Parathyroid adenoma (tissue), 2 donors: Measurements from ENCODE around the gene ARHGAP11B.
"Not testable (repeated sequence)": the region's sequence is repeated elsewhere in the genome, so short reads cannot be mapped to it uniquely, and the experiment has no call there.

Source experiments
- H2AFZ ChIP-seq: fragments of 300-600 bp; sonication (generic); one replicate; pipeline ENCODE4 v1.7.0; 2017; ENCODE audit warnings: antibody characterized with exemption, mild to moderate bottlenecking
- H3K27ac ChIP-seq: fragments of 300-600 bp; sonication (generic); one replicate; pipeline ENCODE4 v1.7.0; 2017
- H3K27me3 ChIP-seq: fragments of 300-600 bp; sonication (generic); one replicate; pipeline ENCODE4 v1.7.0; 2017; ENCODE audit warnings: low read length; ENCODE audit not compliant: control insufficient read depth, insufficient read depth
- H3K36me3 ChIP-seq: fragments of 300-600 bp; sonication (generic); one replicate; pipeline ENCODE4 v1.7.0; 2017; ENCODE audit warnings: low read length; ENCODE audit not compliant: control insufficient read depth, insufficient read depth
- H3K4me1 ChIP-seq: fragments of 300-600 bp; sonication (generic); one replicate; pipeline ENCODE4 v1.7.0; 2017; ENCODE audit warnings: control low read depth
- H3K4me2 ChIP-seq: fragments of 300-600 bp; sonication (generic); one replicate; pipeline ENCODE4 v1.7.0; 2017; ENCODE audit warnings: low read length
- H3K4me3 ChIP-seq: fragments of 300-600 bp; sonication (generic); one replicate; pipeline ENCODE4 v1.7.0; 2017; ENCODE audit warnings: low read depth, low read length
- H3K79me2 ChIP-seq: fragments of 300-600 bp; sonication (generic); one replicate; pipeline ENCODE4 v1.7.0; 2017; ENCODE audit warnings: control low read depth
- H3K9ac ChIP-seq: fragments of 300-600 bp; sonication (generic); one replicate; pipeline ENCODE4 v1.7.0; 2017; ENCODE audit warnings: mild to moderate bottlenecking
- H3K9me3 ChIP-seq: fragments of 300-600 bp; sonication (generic); one replicate; pipeline ENCODE4 v1.7.0; 2017; ENCODE audit warnings: low read length; ENCODE audit not compliant: control insufficient read depth
- TF ChIP-seq, protein P1 (sequence below): fragments of 300-600 bp; sonication (generic); IDR thresholded peaks from one replicate; pipeline ENCODE4 v1.7.0; 2017; ENCODE audit warnings: antibody characterized with exemption, mild to moderate bottlenecking
- donor health status: primary hyperparathyroidism.

Gene ARHGAP11B

GRCh38 chr15:30650012-30650929 lies 24.3 kb downstream of the ARHGAP11B start:
- Histone ChIP-seq H3K9me3 (no peaks in the 10 kb centered on the region), H3K27ac (no peak overlapping the region), H3K36me3 (no peaks in the 10 kb centered on the region), H3K79me2 (no peaks in the 10 kb centered on the region), H3K9ac (no peak overlapping the region), H2AFZ (no peak overlapping the region), H3K4me1 (no peaks in the 10 kb centered on the region), H3K4me2 (no peak overlapping the region), H3K27me3 (no peaks in the 10 kb centered on the region), H3K4me3 (no peak overlapping the region)
- TF ChIP-seq, protein P1, sequence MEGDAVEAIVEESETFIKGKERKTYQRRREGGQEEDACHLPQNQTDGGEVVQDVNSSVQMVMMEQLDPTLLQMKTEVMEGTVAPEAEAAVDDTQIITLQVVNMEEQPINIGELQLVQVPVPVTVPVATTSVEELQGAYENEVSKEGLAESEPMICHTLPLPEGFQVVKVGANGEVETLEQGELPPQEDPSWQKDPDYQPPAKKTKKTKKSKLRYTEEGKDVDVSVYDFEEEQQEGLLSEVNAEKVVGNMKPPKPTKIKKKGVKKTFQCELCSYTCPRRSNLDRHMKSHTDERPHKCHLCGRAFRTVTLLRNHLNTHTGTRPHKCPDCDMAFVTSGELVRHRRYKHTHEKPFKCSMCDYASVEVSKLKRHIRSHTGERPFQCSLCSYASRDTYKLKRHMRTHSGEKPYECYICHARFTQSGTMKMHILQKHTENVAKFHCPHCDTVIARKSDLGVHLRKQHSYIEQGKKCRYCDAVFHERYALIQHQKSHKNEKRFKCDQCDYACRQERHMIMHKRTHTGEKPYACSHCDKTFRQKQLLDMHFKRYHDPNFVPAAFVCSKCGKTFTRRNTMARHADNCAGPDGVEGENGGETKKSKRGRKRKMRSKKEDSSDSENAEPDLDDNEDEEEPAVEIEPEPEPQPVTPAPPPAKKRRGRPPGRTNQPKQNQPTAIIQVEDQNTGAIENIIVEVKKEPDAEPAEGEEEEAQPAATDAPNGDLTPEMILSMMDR, result no peak

GRCh38 chr15:30661154-30661553 lies 35.2 kb downstream of the ARHGAP11B start:
- not testable (repeated sequence) for H3K4me3 ChIP-seq, H3K4me1 ChIP-seq, H3K36me3 ChIP-seq, H3K27ac ChIP-seq, H3K9me3 ChIP-seq, H3K9ac ChIP-seq, H3K27me3 ChIP-seq, H3K79me2 ChIP-seq, H3K4me2 ChIP-seq, H2AFZ ChIP-seq
- TF ChIP-seq, protein P1, result peak; percentile 6

GRCh38 chr15:30669621-30670020 lies 43.7 kb downstream of the ARHGAP11B start:
- not testable (repeated sequence) for H3K9ac ChIP-seq, H3K9me3 ChIP-seq, H3K36me3 ChIP-seq, H2AFZ ChIP-seq, H3K79me2 ChIP-seq, H3K27me3 ChIP-seq, H3K27ac ChIP-seq, H3K4me3 ChIP-seq, H3K4me2 ChIP-seq, H3K4me1 ChIP-seq

DNA sequence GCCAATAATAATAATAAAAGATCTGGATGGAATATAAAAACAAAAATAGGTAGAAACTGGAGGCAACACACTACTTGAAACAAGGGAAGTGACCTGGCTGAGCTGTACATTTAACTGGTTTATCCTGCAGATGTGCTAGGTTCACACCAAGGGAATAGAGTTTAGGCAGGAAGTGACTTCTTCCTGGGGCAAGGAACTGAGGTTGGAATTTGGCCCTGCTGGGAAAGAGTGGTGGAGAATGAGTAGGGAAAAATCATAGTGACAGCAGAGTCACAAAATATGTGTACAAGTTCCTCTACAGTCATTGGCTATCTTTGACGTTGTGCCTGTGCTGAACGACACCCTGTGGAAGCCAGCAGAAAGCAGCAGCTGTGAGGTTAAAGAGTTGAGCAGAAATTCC lies 44.1 kb downstream of the ARHGAP11B start:
- no peak overlapping the region for H3K27ac ChIP-seq
- H3K36me3 ChIP-seq, result no peaks in the 10 kb centered on the region
- no peaks in the 10 kb centered on the region for H3K9me3 ChIP-seq
- no peak overlapping the region for H3K4me3 ChIP-seq
- H3K27me3 ChIP-seq, result no peaks in the 10 kb centered on the region
- H2AFZ ChIP-seq, result no peak overlapping the region
- no peak overlapping the region for H3K9ac ChIP-seq
- TF ChIP-seq, protein P1, result no peak
- no peaks in the 10 kb centered on the region for H3K79me2 ChIP-seq
- no peak overlapping the region for H3K4me2 ChIP-seq
- H3K4me1 ChIP-seq, result no peaks in the 10 kb centered on the region

DNA sequence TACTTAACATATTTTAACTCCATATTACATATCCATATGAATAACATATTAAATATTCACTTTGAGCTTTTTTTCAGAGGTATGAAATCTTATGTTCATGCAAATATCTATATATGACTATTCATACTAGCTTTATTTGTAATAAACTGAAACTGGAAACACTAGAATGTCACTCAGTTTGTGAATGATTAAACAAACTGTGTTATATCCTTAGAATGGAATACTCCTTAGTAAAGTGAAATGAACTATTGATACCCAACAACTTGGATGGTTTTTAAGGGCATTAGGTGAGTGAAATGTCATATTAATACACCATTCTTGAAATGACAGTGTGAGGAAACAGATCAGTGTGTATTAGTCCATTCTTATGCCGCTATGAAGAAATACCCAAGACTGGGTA lies 45.4 kb downstream of the ARHGAP11B start:
- no peak overlapping the region for H3K4me2 ChIP-seq
- no peaks in the 10 kb centered on the region for H3K4me1 ChIP-seq
- H3K27me3 ChIP-seq, result no peaks in the 10 kb centered on the region
- no peak overlapping the region for H2AFZ ChIP-seq
- H3K4me3 ChIP-seq, result no peak overlapping the region
- no peak overlapping the region for H3K27ac ChIP-seq
- no peaks in the 10 kb centered on the region for H3K79me2 ChIP-seq
- TF ChIP-seq, protein P1, result no peak
- no peaks in the 10 kb centered on the region for H3K9me3 ChIP-seq
- no peak overlapping the region for H3K9ac ChIP-seq
- H3K36me3 ChIP-seq, result no peaks in the 10 kb centered on the region
